ENCODE data around the gene PRSS2. TPM values are rescaled to one million over a fixed set of nuclear protein-coding genes. Genes with fewer than 3 reads are reported as not detected.
"Not testable (repeated sequence)": the region's sequence is repeated elsewhere in the genome, so short reads cannot be mapped to it uniquely, and the experiment has no call there.

PRSS2 gene
- polyA plus RNA-seq, 1 experiment, result not detected

GRCh38 chr7:142749218-142749993 is 21.4 kb upstream of the PRSS2 start, which contains the start of gene PRSS1:
Gene PRSS1 (plus strand): TSS chr7:142749472. CDS start chr7:142749485, 13 bp downstream.
- TF ChIP-seq CTCF (IDR thresholded peaks at IDR 0.05; ENCODE audit: low read depth, low read length), result no peak
- no peak for DNase-seq (ENCODE audit: low read depth, low spot score)
- ChIA-PET CTCF (no interaction called here), POLR2A (no interaction called here)
- no peaks in the 10 kb centered on the region; the same call in 1 of the 2 replicates for H3K9me3 ChIP-seq (ENCODE audit: control insufficient read depth, insufficient read depth, low read length)
- H3K27me3 ChIP-seq (ENCODE audit: control insufficient read depth, insufficient read depth, low read length), result no peaks in the 10 kb centered on the region
- H3K27ac ChIP-seq (ENCODE audit: low read depth, low read length), result no peak within 1 kb of the TSS
- no peak within 1 kb of the TSS for H3K4me3 ChIP-seq (ENCODE audit: low read depth, low read length)

- H3K4me3 ChIP-seq (ENCODE audit: low read depth, low read length), result no peak overlapping the region
- CTCF ChIA-PET, result no interaction called here
- H3K27ac ChIP-seq (ENCODE audit: low read depth, low read length), result no peak overlapping the region
- no peaks in the 10 kb centered on the region; the same call in 1 of the 2 replicates for H3K9me3 ChIP-seq (ENCODE audit: control insufficient read depth, insufficient read depth, low read length)
- no peak for TF ChIP-seq CTCF (IDR thresholded peaks at IDR 0.05; ENCODE audit: low read depth, low read length)
- POLR2A ChIA-PET, result no interaction called here
- DNase-seq (ENCODE audit: low read depth, low spot score), result no peak
- H3K27me3 ChIP-seq (ENCODE audit: control insufficient read depth, insufficient read depth, low read length), result no peaks in the 10 kb centered on the region
Observed at GRCh38 chr7:142750321-142750938, 20.3 kb upstream of the PRSS2 start.

- H3K4me3 ChIP-seq (ENCODE audit: low read depth, low read length); H3K27me3 ChIP-seq (ENCODE audit: control insufficient read depth, insufficient read depth, low read length); H3K9me3 ChIP-seq (ENCODE audit: control insufficient read depth, insufficient read depth, low read length); H3K27ac ChIP-seq (ENCODE audit: low read depth, low read length); DNase-seq (ENCODE audit: low read depth, low spot score); POLR2A ChIA-PET: not testable (repeated sequence)
- CTCF ChIA-PET, result interaction anchor here (0.6 kb wide), 1 partner anchor 32 kb away, joined by 3 read pairs; no protein-coding TSS in a partner anchor
Observed at GRCh38 chr7:142751526-142752175, 19.1 kb upstream of the PRSS2 start.

GRCh38 chr7:142752376-142753225 is 18.2 kb upstream of the PRSS2 start:
- ChIA-PET POLR2A (no interaction called here), CTCF (interaction anchor here (1.3 kb wide), 1 partner anchor 120 kb away, joined by 4 read pairs; no protein-coding TSS in a partner anchor)
- no peak for TF ChIP-seq CTCF (IDR thresholded peaks at IDR 0.05; ENCODE audit: low read depth, low read length)
- Histone ChIP-seq H3K4me3 (ENCODE audit: low read depth, low read length) (no peak overlapping the region), H3K27ac (ENCODE audit: low read depth, low read length) (no peak overlapping the region), H3K9me3 (ENCODE audit: control insufficient read depth, insufficient read depth, low read length) (no peaks in the 10 kb centered on the region; the same call in 1 of the 2 replicates), H3K27me3 (ENCODE audit: control insufficient read depth, insufficient read depth, low read length) (no peaks in the 10 kb centered on the region)
- DNase-seq (ENCODE audit: low read depth, low spot score), result no peak

- Histone ChIP-seq H3K4me3 (ENCODE audit: low read depth, low read length) (no peak overlapping the region), H3K27me3 (ENCODE audit: control insufficient read depth, insufficient read depth, low read length) (no peaks in the 10 kb centered on the region), H3K27ac (ENCODE audit: low read depth, low read length) (no peak overlapping the region), H3K9me3 (ENCODE audit: control insufficient read depth, insufficient read depth, low read length) (no peaks in the 10 kb centered on the region)
- POLR2A ChIA-PET, result no interaction called here
- no peak for DNase-seq (ENCODE audit: low read depth, low spot score)
- CTCF ChIA-PET, result interaction anchor here (1.3 kb wide), 1 partner anchor 121 kb away, joined by 4 read pairs; no protein-coding TSS in a partner anchor
- TF ChIP-seq CTCF (IDR thresholded peaks at IDR 0.05; ENCODE audit: low read depth, low read length), result no peak
Observed at GRCh38 chr7:142753366-142753765, 17.4 kb upstream of the PRSS2 start.

GRCh38 chr7:142753925-142754491 is 16.8 kb upstream of the PRSS2 start:
- H3K27me3 ChIP-seq (ENCODE audit: control insufficient read depth, insufficient read depth, low read length); POLR2A ChIA-PET; H3K4me3 ChIP-seq (ENCODE audit: low read depth, low read length); H3K9me3 ChIP-seq (ENCODE audit: control insufficient read depth, insufficient read depth, low read length); H3K27ac ChIP-seq (ENCODE audit: low read depth, low read length); DNase-seq (ENCODE audit: low read depth, low spot score): not testable (repeated sequence)
- CTCF ChIA-PET, result interaction anchor here (1.3 kb wide), 1 partner anchor 121 kb away, joined by 4 read pairs; no protein-coding TSS in a partner anchor
